ENCODE data around the gene HECW1. TPM values are rescaled to one million over a fixed set of nuclear protein-coding genes. Genes with fewer than 3 reads are reported as not detected.
A peak's percentile ranks its signal among the peaks of the same experiment; 100 is the strongest.

HECW1 gene
- polyA plus RNA-seq, 2 of the 4 experiments (the other 2 are of a cell fraction) = 11.3 TPM

DNA sequence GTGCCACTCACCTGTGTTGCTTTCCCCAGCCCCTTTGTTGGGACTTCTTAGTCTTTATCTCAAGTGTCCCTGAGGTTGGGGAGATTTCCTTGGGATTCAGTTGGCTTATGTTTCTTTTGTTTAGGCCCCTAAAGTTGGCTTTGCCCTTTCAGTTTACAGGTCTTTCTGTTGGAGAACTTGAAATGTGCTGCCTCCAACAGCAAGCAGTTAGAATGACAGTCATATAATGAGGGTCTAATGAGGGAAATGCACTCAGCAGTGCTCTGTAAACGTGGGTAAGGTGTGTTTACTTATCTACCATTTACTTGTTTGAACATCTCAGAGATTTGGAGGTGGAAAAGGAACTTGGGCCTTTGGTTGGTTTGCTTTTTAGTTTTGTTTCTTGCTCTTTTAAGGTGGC is 279.1 kb downstream of the HECW1 start:
- no peak for FAIRE-seq
- DNase-seq (ENCODE audit: low read depth in 1 of 2, low spot score in 1 of 2) = no peak
- no peaks in the 10 kb centered on the region for H3K9me3 ChIP-seq

DNA sequence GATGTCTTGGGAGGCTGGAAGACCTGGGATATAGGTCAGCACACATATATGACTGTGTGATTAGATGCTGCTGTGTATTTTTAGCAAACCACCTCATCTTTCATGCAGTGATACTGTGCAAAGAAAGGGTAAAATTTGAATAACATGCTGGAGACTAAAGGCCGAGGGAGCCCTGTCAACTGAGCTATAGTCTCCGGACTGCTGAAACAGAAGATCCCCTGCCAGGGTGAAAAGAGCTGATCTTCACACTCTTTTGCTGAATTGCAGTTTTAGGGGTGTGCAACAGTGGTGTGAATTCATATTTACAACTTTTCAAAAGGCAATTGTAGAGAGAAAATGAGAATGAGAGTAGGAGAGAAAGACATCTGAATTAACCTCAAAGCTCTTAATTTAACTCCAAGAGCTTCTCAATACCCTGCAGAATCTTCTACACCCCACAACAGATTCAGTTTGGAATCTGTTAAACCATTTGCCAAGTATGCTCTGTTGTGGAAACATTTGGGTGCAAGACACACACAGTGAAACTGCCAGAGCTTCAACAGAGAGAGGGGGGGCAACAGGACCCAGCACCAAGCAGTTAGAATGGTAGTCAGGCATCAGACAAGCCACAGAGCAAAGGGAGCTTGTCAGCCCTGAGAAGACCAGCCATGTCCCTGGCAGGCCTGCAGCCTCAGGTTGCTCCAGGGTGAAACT is 280.3 kb downstream of the HECW1 start:
- CTCF ChIA-PET = interaction anchor here (0.6 to 2.4 kb wide), 3 partner anchors 11 to 1109 kb away, joined by 3 to 6 read pairs (median 4); no protein-coding TSS in a partner anchor
- peak; percentile 66 for TF ChIP-seq MAFK (IDR thresholded peaks at IDR 0.05; ENCODE audit: partially characterized antibody)
- no peak for TF ChIP-seq EHF (CRISPR knock-in tag; IDR thresholded peaks at IDR 0.05)
- POLR2A ChIA-PET = no interaction called here
- H3K4me2 ChIP-seq = no peak overlapping the region
- DNase-seq (ENCODE audit: low read depth in 1 of 2, low spot score in 1 of 2) (no peak), FAIRE-seq (no peak), ATAC-seq (no peak)
- WGBS (ENCODE audit: missing lambda C conversion rate) = 84% methylated on average over 2 of the region's 2 CpGs
- no peaks in the 10 kb centered on the region for H3K4me1 ChIP-seq
- no peaks in the 10 kb centered on the region for H3K9me3 ChIP-seq
- no peak overlapping the region for H3K4me3 ChIP-seq
- H3K27ac ChIP-seq = no peak overlapping the region

More for the DNA sequence above, 279.1 kb downstream of the HECW1 start:
- no peak overlapping the region for H3K4me3 ChIP-seq
- no peak overlapping the region for H3K27ac ChIP-seq
- no peak overlapping the region for H3K4me2 ChIP-seq
- no peak for TF ChIP-seq EHMT2 (IDR thresholded peaks at IDR 0.05; ENCODE audit: low read depth)
- no peak for TF ChIP-seq SMC3 (IDR thresholded peaks at IDR 0.05)
- TF ChIP-seq KDM1A (IDR thresholded peaks at IDR 0.05; ENCODE audit: low read depth) = no peak
- TF ChIP-seq, protein P1, sequence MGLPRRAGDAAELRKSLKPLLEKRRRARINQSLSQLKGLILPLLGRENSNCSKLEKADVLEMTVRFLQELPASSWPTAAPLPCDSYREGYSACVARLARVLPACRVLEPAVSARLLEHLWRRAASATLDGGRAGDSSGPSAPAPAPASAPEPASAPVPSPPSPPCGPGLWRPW (IDR thresholded peaks at IDR 0.05) = no peak
- no peak for TF ChIP-seq MAZ (IDR thresholded peaks at IDR 0.05; ENCODE audit: borderline replicate concordance, low read depth, low read length)
- TF ChIP-seq EP300 (IDR thresholded peaks at IDR 0.05) = no peak
- TF ChIP-seq RARB (CRISPR knock-in tag; IDR thresholded peaks at IDR 0.05) = no peak
- no peak for TF ChIP-seq POLR2A (IDR thresholded peaks at IDR 0.05; ENCODE audit: low read length)
- TF ChIP-seq ZSCAN20 (CRISPR knock-in tag; IDR thresholded peaks at IDR 0.05) = no peak
- no peak for TF ChIP-seq FOSB (CRISPR knock-in tag; IDR thresholded peaks at IDR 0.05)
- no peak for TF ChIP-seq SREBF2 (IDR thresholded peaks at IDR 0.05)
- TF ChIP-seq NR3C1 (IDR thresholded peaks at IDR 0.05) = no peak
- TF ChIP-seq ZC3H11A (IDR thresholded peaks at IDR 0.05) = no peak
- no peak for TF ChIP-seq ESRRA (IDR thresholded peaks at IDR 0.05; ENCODE audit: borderline replicate concordance, low read length)
- TF ChIP-seq NPAS2 (CRISPR knock-in tag; IDR thresholded peaks at IDR 0.05; ENCODE audit: borderline replicate concordance) = no peak
- no peak for TF ChIP-seq HOXB5 (CRISPR knock-in tag; IDR thresholded peaks at IDR 0.05)
- no peak for TF ChIP-seq ZNF302 (CRISPR knock-in tag; IDR thresholded peaks at IDR 0.05)
- WGBS (ENCODE audit: missing lambda C conversion rate) = 23% methylated on average over 1 of the region's 1 CpG
- H3K4me1 ChIP-seq = no peaks in the 10 kb centered on the region
- CTCF ChIA-PET = interaction anchor here (2.4 kb wide), 1 partner anchor 48 kb away, joined by 6 read pairs; no protein-coding TSS in a partner anchor
- POLR2A ChIA-PET = no interaction called here
- ATAC-seq = no peak

GRCh38 chr7:43394441-43395130 is 282.1 kb downstream of the HECW1 start:
- no peak for FAIRE-seq
- WGBS (ENCODE audit: missing lambda C conversion rate) = 66% methylated on average over 7 of the region's 7 CpGs
- ChIA-PET CTCF (interaction anchor here (1.9 kb wide), 1 partner anchor 9 kb away, joined by 5 read pairs; no protein-coding TSS in a partner anchor), POLR2A (no interaction called here)
- Histone ChIP-seq H3K4me2 (no peak overlapping the region), H3K4me1 (no peaks in the 10 kb centered on the region), H3K4me3 (no peak overlapping the region), H3K27ac (no peak overlapping the region), H3K9me3 (no peaks in the 10 kb centered on the region)
- TF ChIP-seq, protein P2, sequence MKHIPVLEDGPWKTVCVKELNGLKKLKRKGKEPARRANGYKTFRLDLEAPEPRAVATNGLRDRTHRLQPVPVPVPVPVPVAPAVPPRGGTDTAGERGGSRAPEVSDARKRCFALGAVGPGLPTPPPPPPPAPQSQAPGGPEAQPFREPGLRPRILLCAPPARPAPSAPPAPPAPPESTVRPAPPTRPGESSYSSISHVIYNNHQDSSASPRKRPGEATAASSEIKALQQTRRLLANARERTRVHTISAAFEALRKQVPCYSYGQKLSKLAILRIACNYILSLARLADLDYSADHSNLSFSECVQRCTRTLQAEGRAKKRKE (CRISPR knock-in tag; IDR thresholded peaks at IDR 0.05; ENCODE audit: low read depth) = no peak
- TF ChIP-seq E2F6 (IDR thresholded peaks at IDR 0.05; ENCODE audit: borderline replicate concordance, low read depth) = no peak
- TF ChIP-seq EHMT2 (IDR thresholded peaks at IDR 0.05; ENCODE audit: low read depth) = no peak
- no peak for TF ChIP-seq NPAS2 (CRISPR knock-in tag; IDR thresholded peaks at IDR 0.05; ENCODE audit: borderline replicate concordance)
- no peak for TF ChIP-seq KDM1A (IDR thresholded peaks at IDR 0.05; ENCODE audit: low read depth)
- no peak for TF ChIP-seq PHF8 (IDR thresholded peaks at IDR 0.05; ENCODE audit: borderline replicate concordance, low read depth)
- no peak for TF ChIP-seq BHLHE40 (IDR thresholded peaks at IDR 0.05; ENCODE audit: low read depth, low read length)
- TF ChIP-seq SREBF2 (IDR thresholded peaks at IDR 0.05) = no peak
- no peak for TF ChIP-seq JUN (IDR thresholded peaks at IDR 0.05)
- no peak for TF ChIP-seq FOSL2 (IDR thresholded peaks at IDR 0.05)
- no peak for TF ChIP-seq FOSL2 (CRISPR knock-in tag; IDR thresholded peaks at IDR 0.05)
- no peak; a peak in 1 of 6 replicates for ATAC-seq
- DNase-seq (ENCODE audit: low read depth in 1 of 2, low spot score in 1 of 2) = no peak
